GM12892 (cell line): ENCODE data around the gene PHACTR4.

Experiments used
- POLR2A ChIP-seq: IDR thresholded peaks from 2 replicates; pipeline ENCODE4 v1.6.1; 2011; ENCODE audit warnings: low read depth, low read length, control low read depth
- POLR2AphosphoS5 ChIP-seq: IDR thresholded peaks from 2 replicates; pipeline ENCODE4 v1.6.1; 2011; ENCODE audit warnings: low read depth, low read length, control low read depth
- TAF1 ChIP-seq: IDR thresholded peaks from 2 replicates; pipeline ENCODE4 v1.6.1; 2011; ENCODE audit warnings: low read depth, mild to moderate bottlenecking, control low read depth, low read length, borderline replicate concordance

DNA sequence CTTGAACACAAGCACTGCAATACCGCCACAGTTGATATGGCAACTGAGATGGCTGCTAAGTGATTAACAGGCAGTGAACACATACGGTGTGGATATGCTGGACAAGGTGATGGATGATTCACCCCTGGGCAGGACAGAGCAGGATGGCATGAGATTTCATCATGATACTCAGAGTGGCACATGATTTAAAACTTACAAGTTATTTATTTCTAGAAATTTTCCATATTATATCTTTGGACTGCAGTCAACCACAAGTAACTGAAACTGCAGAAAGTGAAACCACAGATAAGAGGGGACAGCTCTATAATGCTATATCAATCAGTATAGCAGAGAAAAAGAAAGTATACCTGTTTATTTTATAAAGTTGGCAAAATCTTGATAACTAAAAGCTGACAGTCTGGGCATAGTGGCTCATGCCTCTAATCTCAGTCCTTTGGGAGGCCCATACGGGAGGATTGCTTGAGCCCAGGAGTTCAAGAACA is 47.9 kb downstream of the PHACTR4 start:
- no peak for TF ChIP-seq POLR2AphosphoS5
- no peak for TF ChIP-seq POLR2A
- no peak for TF ChIP-seq TAF1
